HepG2 (cell line): ENCODE data around the gene MIF4GD. TPM values are rescaled to one million over a fixed set of nuclear protein-coding genes. Genes with fewer than 3 reads are reported as not detected.
A peak's percentile ranks its signal among the peaks of the same experiment; 100 is the strongest.

Experiments used
- FOXK1 ChIP-seq: sonication (generic); formaldehyde crosslinking; IDR thresholded peaks from 2 replicates; pipeline ENCODE4 v1.4.0; 2020; ENCODE audit warnings: low read depth, missing genetic modification reagents, borderline replicate concordance
- GABPB1 ChIP-seq: IDR thresholded peaks from 2 replicates; pipeline ENCODE4 v1.6.1; 2016; ENCODE audit warnings: mild to moderate bottlenecking, missing genetic modification reagents, moderate library complexity, missing compliant biosample characterization
- GPN1 ChIP-seq: sonication (generic); formaldehyde crosslinking; IDR thresholded peaks from 2 replicates; pipeline ENCODE4 v1.5.1; 2020; ENCODE audit warnings: missing genetic modification reagents, borderline replicate concordance
- HDAC6 ChIP-seq: fragments of 200-600 bp; sonication (generic); IDR thresholded peaks from 2 replicates; pipeline ENCODE4 v1.7.0; 2017; ENCODE audit warnings: mild to moderate bottlenecking, antibody characterized with exemption, low read length, low read depth
- MAFK ChIP-seq, 2 experiments: IDR thresholded peaks in 1 of 2; conservative IDR thresholded peaks in 1 of 2; 2 replicates each; pipeline ENCODE4 v1.6.1; 2011; ENCODE audit warnings: improper control_type of control experiment in 2 of 2, low read length in 2 of 2
- MTA3 ChIP-seq: sonication (generic); formaldehyde crosslinking; IDR thresholded peaks from 2 replicates; pipeline ENCODE4 v1.4.0; 2020; ENCODE audit warnings: missing genetic modification reagents
- PHF8 ChIP-seq: sonication (generic); formaldehyde crosslinking; IDR thresholded peaks from 2 replicates; pipeline ENCODE4 v1.5.0; 2020; ENCODE audit warnings: missing genetic modification reagents
- RBFOX2 ChIP-seq: fragments of 200-400 bp; formaldehyde crosslinking; IDR thresholded peaks from 2 replicates; pipeline ENCODE4 v1.6.1; 2017; ENCODE audit warnings: low read depth, mild to moderate bottlenecking, low read length
- THYN1 ChIP-seq: sonication (generic); formaldehyde crosslinking; IDR thresholded peaks from 2 replicates; pipeline ENCODE4 v1.8.1; 2023; ENCODE audit warnings: low read depth, mild to moderate bottlenecking, moderate library complexity, missing genetic modification reagents, borderline replicate concordance
- ZNF790 ChIP-seq: sonication (generic); formaldehyde crosslinking; IDR thresholded peaks from 2 replicates; pipeline ENCODE4 v1.8.0; 2022; ENCODE audit warnings: missing genetic modification reagents, mild to moderate bottlenecking, borderline replicate concordance
- ZSCAN21 ChIP-seq: sonication (generic); formaldehyde crosslinking; IDR thresholded peaks from 2 replicates; pipeline ENCODE4 v1.8.0; 2022; ENCODE audit warnings: mild to moderate bottlenecking, missing genetic modification reagents, moderate library complexity, borderline replicate concordance
- polyA plus RNA-seq, 8 experiments: library from polyadenylated mRNA; depleted of rRNA in 3 of 8; stranded (reverse) in 7 of 8; unstranded in 1 of 8; fragments of >200 nt; fragmentation: Illumina TruSeq in 4 of 8; extraction: Trizol in 4 of 8; gene quantifications; 2 replicates each; pipeline versions ENCODE4 v1.2.1 to v1.2.3, GENCODE V29; 2011 to 2016; ENCODE audit warnings: low read depth in 4 of 8, missing spikeins in 1 of 8, mixed read lengths in 1 of 8; ENCODE audit not compliant: insufficient read depth in 1 of 8
- total RNA-seq, 5 experiments: library from RNA; depleted of rRNA; stranded (reverse); fragments of >200 nt; fragmentation: Illumina TruSeq; extraction: Trizol; gene quantifications; 2 replicates each; pipeline ENCODE4 v1.2.3, GENCODE V29; 2016; ENCODE audit warnings: low read depth in 1 of 5
- TF ChIP-seq, protein P1 (sequence below): IDR thresholded peaks from 2 replicates; pipeline ENCODE4 v1.6.1; 2018; ENCODE audit warnings: missing genetic modification reagents, mild to moderate bottlenecking, missing compliant biosample characterization
- TF ChIP-seq, protein P2 (sequence below): sonication (generic); formaldehyde crosslinking; IDR thresholded peaks from 2 replicates; pipeline ENCODE4 v1.4.0; 2020; ENCODE audit warnings: missing genetic modification reagents, borderline replicate concordance
- TF ChIP-seq, protein P3 (sequence below): sonication (generic); formaldehyde crosslinking; IDR thresholded peaks from 2 replicates; pipeline ENCODE4 v1.4.0; 2020; ENCODE audit warnings: missing genetic modification reagents, mild to moderate bottlenecking, borderline replicate concordance
- TF ChIP-seq, protein P4 (sequence below), 2 experiments: IDR thresholded peaks; 2 replicates each; pipeline ENCODE4 v1.6.1; 2011 to 2012; ENCODE audit warnings: low read length in 2 of 2, borderline replicate concordance in 1 of 2, low read depth in 1 of 2, mild to moderate bottlenecking in 1 of 2, moderate library complexity in 1 of 2

The MIF4GD gene
- total and polyA plus RNA-seq, 2 of the 13 experiments (the other 11 are each of a cell fraction or from before 2014, with no cell fraction given), result 14.0 to 28.0 TPM

DNA sequence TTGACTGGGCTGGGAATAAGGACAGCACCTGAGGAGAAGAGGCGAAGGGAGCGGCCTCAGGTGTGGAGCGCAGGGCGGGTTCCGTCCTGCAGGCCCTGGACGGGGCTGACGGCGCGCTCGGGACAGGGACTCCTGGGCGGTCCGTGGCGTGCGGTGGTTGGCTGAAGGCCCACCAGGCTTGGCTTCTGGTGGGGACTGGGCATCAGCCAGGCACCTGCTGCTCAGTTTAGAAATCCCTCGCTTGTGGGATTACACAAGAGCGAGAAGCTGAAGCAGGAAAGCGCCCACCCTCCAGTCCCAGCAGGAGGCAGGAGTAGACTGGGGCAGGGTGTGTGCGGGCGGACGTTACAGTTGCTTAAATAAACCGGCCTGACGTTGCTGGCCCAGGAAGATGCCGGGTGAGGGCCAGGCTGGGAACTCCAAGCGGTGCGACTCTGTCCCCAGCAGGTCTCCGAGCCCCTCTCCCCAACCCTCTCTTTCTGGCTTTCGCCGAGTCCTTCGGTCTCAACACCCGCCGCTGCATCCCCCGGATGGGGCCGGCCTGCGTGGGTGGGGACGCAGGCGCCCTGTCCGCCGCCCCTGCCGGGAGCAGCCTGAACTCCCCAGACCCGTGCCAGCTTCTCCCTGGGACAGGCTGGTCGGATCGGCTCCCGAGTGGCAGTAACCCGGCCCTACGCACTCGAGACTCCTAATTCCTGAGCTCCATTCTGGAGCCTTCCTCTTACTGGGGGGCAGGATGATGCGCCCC lies 639 bp downstream of the MIF4GD start (continued):
- TF ChIP-seq, protein P1, sequence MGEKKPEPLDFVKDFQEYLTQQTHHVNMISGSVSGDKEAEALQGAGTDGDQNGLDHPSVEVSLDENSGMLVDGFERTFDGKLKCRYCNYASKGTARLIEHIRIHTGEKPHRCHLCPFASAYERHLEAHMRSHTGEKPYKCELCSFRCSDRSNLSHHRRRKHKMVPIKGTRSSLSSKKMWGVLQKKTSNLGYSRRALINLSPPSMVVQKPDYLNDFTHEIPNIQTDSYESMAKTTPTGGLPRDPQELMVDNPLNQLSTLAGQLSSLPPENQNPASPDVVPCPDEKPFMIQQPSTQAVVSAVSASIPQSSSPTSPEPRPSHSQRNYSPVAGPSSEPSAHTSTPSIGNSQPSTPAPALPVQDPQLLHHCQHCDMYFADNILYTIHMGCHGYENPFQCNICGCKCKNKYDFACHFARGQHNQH (CRISPR knock-in tag), result peak; percentile 85; the same call in 1 of the 2 replicates
- TF ChIP-seq THYN1 (CRISPR knock-in tag) (no peak), MTA3 (CRISPR knock-in tag) (no peak), MAFK (conservative IDR thresholded peaks at IDR 0.05 in 1 of 2, IDR thresholded peaks at IDR 0.05 in 1 of 2; ENCODE audit: low read length in 2 of 2) (no peak), ZNF790 (0 out of 2 replicates have a peak, but pooled peaks have one; percentile 85), HDAC6 (no peak), RBFOX2 (no peak; the same call in 1 of the 2 replicates), FOXK1 (CRISPR knock-in tag) (peak; percentile 55; the same call in 1 of the 2 replicates), PHF8 (CRISPR knock-in tag) (peak; percentile 60; the same call in 1 of the 2 replicates), GPN1 (CRISPR knock-in tag) (no peak; the same call in 1 of the 2 replicates), ZSCAN21 (CRISPR knock-in tag) (no peak), GABPB1 (CRISPR knock-in tag) (peak; percentile 72)
- TF ChIP-seq, protein P2, sequence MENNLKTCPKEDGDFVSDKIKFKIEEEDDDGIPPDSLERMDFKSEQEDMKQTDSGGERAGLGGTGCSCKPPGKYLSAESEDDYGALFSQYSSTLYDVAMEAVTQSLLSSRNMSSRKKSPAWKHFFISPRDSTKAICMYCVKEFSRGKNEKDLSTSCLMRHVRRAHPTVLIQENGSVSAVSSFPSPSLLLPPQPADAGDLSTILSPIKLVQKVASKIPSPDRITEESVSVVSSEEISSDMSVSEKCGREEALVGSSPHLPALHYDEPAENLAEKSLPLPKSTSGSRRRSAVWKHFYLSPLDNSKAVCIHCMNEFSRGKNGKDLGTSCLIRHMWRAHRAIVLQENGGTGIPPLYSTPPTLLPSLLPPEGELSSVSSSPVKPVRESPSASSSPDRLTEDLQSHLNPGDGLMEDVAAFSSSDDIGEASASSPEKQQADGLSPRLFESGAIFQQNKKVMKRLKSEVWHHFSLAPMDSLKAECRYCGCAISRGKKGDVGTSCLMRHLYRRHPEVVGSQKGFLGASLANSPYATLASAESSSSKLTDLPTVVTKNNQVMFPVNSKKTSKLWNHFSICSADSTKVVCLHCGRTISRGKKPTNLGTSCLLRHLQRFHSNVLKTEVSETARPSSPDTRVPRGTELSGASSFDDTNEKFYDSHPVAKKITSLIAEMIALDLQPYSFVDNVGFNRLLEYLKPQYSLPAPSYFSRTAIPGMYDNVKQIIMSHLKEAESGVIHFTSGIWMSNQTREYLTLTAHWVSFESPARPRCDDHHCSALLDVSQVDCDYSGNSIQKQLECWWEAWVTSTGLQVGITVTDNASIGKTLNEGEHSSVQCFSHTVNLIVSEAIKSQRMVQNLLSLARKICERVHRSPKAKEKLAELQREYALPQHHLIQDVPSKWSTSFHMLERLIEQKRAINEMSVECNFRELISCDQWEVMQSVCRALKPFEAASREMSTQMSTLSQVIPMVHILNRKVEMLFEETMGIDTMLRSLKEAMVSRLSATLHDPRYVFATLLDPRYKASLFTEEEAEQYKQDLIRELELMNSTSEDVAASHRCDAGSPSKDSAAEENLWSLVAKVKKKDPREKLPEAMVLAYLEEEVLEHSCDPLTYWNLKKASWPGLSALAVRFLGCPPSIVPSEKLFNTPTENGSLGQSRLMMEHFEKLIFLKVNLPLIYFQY (CRISPR knock-in tag), result no peak
- TF ChIP-seq, protein P3, sequence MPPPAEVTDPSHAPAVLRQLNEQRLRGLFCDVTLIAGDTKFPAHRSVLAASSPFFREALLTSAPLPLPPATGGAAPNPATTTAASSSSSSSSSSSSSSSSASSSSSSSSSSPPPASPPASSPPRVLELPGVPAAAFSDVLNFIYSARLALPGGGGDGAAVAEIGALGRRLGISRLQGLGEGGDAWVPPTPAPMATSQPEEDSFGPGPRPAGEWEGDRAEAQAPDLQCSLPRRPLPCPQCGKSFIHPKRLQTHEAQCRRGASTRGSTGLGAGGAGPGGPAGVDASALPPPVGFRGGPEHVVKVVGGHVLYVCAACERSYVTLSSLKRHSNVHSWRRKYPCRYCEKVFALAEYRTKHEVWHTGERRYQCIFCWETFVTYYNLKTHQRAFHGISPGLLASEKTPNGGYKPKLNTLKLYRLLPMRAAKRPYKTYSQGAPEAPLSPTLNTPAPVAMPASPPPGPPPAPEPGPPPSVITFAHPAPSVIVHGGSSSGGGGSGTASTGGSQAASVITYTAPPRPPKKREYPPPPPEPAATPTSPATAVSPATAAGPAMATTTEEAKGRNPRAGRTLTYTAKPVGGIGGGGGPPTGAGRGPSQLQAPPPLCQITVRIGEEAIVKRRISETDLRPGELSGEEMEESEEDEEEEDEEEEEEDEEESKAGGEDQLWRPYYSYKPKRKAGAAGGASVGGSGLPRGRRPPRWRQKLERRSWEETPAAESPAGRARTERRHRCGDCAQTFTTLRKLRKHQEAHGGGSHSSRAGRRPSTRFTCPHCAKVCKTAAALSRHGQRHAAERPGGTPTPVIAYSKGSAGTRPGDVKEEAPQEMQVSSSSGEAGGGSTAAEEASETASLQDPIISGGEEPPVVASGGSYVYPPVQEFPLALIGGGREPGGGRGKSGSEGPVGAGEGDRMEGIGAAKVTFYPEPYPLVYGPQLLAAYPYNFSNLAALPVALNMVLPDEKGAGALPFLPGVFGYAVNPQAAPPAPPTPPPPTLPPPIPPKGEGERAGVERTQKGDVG (CRISPR knock-in tag), result peak; percentile 71; the same call in 1 of the 2 replicates
- TF ChIP-seq, protein P4, sequence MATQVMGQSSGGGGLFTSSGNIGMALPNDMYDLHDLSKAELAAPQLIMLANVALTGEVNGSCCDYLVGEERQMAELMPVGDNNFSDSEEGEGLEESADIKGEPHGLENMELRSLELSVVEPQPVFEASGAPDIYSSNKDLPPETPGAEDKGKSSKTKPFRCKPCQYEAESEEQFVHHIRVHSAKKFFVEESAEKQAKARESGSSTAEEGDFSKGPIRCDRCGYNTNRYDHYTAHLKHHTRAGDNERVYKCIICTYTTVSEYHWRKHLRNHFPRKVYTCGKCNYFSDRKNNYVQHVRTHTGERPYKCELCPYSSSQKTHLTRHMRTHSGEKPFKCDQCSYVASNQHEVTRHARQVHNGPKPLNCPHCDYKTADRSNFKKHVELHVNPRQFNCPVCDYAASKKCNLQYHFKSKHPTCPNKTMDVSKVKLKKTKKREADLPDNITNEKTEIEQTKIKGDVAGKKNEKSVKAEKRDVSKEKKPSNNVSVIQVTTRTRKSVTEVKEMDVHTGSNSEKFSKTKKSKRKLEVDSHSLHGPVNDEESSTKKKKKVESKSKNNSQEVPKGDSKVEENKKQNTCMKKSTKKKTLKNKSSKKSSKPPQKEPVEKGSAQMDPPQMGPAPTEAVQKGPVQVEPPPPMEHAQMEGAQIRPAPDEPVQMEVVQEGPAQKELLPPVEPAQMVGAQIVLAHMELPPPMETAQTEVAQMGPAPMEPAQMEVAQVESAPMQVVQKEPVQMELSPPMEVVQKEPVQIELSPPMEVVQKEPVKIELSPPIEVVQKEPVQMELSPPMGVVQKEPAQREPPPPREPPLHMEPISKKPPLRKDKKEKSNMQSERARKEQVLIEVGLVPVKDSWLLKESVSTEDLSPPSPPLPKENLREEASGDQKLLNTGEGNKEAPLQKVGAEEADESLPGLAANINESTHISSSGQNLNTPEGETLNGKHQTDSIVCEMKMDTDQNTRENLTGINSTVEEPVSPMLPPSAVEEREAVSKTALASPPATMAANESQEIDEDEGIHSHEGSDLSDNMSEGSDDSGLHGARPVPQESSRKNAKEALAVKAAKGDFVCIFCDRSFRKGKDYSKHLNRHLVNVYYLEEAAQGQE (IDR thresholded peaks at IDR 0.05; ENCODE audit: borderline replicate concordance in 1 of 2, low read depth in 1 of 2, low read length in 2 of 2), result no peak
